ENCODE results near the gene ONECUT3. TPM values are rescaled to one million over a fixed set of nuclear protein-coding genes. Genes with fewer than 3 reads are reported as not detected.

The ONECUT3 gene
- total and polyA plus RNA-seq, 10 of the 15 experiments (the other 5 are each of a cell fraction or from before 2014, with no cell fraction given): not detected

- TF ChIP-seq, protein P1, sequence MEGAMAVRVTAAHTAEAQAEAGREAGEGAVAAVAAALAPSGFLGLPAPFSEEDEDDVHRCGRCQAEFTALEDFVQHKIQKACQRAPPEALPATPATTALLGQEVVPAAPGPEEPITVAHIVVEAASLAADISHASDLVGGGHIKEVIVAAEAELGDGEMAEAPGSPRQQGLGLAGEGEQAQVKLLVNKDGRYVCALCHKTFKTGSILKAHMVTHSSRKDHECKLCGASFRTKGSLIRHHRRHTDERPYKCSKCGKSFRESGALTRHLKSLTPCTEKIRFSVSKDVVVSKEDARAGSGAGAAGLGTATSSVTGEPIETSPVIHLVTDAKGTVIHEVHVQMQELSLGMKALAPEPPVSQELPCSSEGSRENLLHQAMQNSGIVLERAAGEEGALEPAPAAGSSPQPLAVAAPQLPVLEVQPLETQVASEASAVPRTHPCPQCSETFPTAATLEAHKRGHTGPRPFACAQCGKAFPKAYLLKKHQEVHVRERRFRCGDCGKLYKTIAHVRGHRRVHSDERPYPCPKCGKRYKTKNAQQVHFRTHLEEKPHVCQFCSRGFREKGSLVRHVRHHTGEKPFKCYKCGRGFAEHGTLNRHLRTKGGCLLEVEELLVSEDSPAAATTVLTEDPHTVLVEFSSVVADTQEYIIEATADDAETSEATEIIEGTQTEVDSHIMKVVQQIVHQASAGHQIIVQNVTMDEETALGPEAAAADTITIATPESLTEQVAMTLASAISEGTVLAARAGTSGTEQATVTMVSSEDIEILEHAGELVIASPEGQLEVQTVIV (IDR thresholded peaks at IDR 0.05; ENCODE audit: borderline replicate concordance, partially characterized antibody): no peak
- TF ChIP-seq PAX8 (IDR thresholded peaks at IDR 0.05): no peak
- peak; percentile 65 for TF ChIP-seq ZNF217 (IDR thresholded peaks at IDR 0.05)
- TF ChIP-seq, protein P2, sequence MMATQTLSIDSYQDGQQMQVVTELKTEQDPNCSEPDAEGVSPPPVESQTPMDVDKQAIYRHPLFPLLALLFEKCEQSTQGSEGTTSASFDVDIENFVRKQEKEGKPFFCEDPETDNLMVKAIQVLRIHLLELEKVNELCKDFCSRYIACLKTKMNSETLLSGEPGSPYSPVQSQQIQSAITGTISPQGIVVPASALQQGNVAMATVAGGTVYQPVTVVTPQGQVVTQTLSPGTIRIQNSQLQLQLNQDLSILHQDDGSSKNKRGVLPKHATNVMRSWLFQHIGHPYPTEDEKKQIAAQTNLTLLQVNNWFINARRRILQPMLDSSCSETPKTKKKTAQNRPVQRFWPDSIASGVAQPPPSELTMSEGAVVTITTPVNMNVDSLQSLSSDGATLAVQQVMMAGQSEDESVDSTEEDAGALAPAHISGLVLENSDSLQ (IDR thresholded peaks at IDR 0.05): no peak
- no peak for TF ChIP-seq ZNF24 (IDR thresholded peaks at IDR 0.05)
- no peak for TF ChIP-seq RFX5 (IDR thresholded peaks at IDR 0.05; ENCODE audit: low read depth, low read length)
- no peak for TF ChIP-seq IRF4 (IDR thresholded peaks at IDR 0.05; ENCODE audit: low read depth, low read length)
- TF ChIP-seq CREM (IDR thresholded peaks at IDR 0.05; ENCODE audit: low read depth): no peak
- TF ChIP-seq NFYA (IDR thresholded peaks at IDR 0.05; ENCODE audit: borderline replicate concordance, low read depth, low read length): no peak
- no peak for TF ChIP-seq NRF1 (conservative IDR thresholded peaks at IDR 0.05; ENCODE audit: low read depth, low read length)
- TF ChIP-seq RELB (IDR thresholded peaks at IDR 0.05; ENCODE audit: low read depth): no peak
- TF ChIP-seq CHD2 (IDR thresholded peaks at IDR 0.05; ENCODE audit: borderline replicate concordance, low read depth, low read length): no peak
- TF ChIP-seq DPF2 (IDR thresholded peaks at IDR 0.05): 0 out of 2 replicates have a peak, but pooled peaks have one; percentile 36
- no peak for TF ChIP-seq POLR2AphosphoS2 (IDR thresholded peaks at IDR 0.05; ENCODE audit: low read depth, low read length)
- TF ChIP-seq GATAD2B (conservative IDR thresholded peaks at IDR 0.05; ENCODE audit: low read depth): peak; percentile 48; the same call in 1 of the 2 replicates
- no peak for TF ChIP-seq ZNF384 (IDR thresholded peaks at IDR 0.05; ENCODE audit: borderline replicate concordance, low read depth, low read length)
- TF ChIP-seq TARDBP (IDR thresholded peaks at IDR 0.05; ENCODE audit: borderline replicate concordance): no peak
- TF ChIP-seq IKZF2 (IDR thresholded peaks at IDR 0.05): no peak
- TF ChIP-seq, protein P3, sequence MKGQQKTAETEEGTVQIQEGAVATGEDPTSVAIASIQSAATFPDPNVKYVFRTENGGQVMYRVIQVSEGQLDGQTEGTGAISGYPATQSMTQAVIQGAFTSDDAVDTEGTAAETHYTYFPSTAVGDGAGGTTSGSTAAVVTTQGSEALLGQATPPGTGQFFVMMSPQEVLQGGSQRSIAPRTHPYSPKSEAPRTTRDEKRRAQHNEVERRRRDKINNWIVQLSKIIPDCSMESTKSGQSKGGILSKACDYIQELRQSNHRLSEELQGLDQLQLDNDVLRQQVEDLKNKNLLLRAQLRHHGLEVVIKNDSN (IDR thresholded peaks at IDR 0.05; ENCODE audit: borderline replicate concordance, extremely low read length, insufficient read depth, low read depth, low read length): no peak
- no peak for TF ChIP-seq BACH1 (IDR thresholded peaks at IDR 0.05; ENCODE audit: borderline replicate concordance)
- TF ChIP-seq NR2F1 (conservative IDR thresholded peaks at IDR 0.05): no peak
- no peak for TF ChIP-seq NR2C2 (IDR thresholded peaks at IDR 0.05; ENCODE audit: borderline replicate concordance, control insufficient read depth, insufficient read length, low read depth)
- no peak for TF ChIP-seq ATF7 (IDR thresholded peaks at IDR 0.05; ENCODE audit: low read depth)
- TF ChIP-seq SIX5 (IDR thresholded peaks at IDR 0.05; ENCODE audit: low read depth, low read length, severe bottlenecking): no peak
Observed at GRCh38 chr19:1811942-1812425, 58.7 kb downstream of the ONECUT3 start, which contains the start of gene ATP8B3 (continued).
